LNCaP clone FGC (cell line): ENCODE data around the gene TMEM156.

Experiments
- DNase-seq: peaks from one replicate; pipeline ENCODE4 v3.0.0-alpha.2; 2011; ENCODE audit warnings: low read depth
- H3K4me3 ChIP-seq: 2 replicates; pipeline ENCODE4 v1.5.1; 2011; ENCODE audit warnings: mild to moderate bottlenecking, low read depth, low read length, control low read depth
- TF ChIP-seq, protein P1 (sequence below): IDR thresholded peaks from 2 replicates; pipeline ENCODE4 v1.5.1; 2012; ENCODE audit warnings: mild to moderate bottlenecking; ENCODE audit not compliant: control insufficient read depth, insufficient read depth; ENCODE audit errors: extremely low read depth

Gene TMEM156, protein sequence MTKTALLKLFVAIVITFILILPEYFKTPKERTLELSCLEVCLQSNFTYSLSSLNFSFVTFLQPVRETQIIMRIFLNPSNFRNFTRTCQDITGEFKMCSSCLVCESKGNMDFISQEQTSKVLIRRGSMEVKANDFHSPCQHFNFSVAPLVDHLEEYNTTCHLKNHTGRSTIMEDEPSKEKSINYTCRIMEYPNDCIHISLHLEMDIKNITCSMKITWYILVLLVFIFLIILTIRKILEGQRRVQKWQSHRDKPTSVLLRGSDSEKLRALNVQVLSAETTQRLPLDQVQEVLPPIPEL

DNA sequence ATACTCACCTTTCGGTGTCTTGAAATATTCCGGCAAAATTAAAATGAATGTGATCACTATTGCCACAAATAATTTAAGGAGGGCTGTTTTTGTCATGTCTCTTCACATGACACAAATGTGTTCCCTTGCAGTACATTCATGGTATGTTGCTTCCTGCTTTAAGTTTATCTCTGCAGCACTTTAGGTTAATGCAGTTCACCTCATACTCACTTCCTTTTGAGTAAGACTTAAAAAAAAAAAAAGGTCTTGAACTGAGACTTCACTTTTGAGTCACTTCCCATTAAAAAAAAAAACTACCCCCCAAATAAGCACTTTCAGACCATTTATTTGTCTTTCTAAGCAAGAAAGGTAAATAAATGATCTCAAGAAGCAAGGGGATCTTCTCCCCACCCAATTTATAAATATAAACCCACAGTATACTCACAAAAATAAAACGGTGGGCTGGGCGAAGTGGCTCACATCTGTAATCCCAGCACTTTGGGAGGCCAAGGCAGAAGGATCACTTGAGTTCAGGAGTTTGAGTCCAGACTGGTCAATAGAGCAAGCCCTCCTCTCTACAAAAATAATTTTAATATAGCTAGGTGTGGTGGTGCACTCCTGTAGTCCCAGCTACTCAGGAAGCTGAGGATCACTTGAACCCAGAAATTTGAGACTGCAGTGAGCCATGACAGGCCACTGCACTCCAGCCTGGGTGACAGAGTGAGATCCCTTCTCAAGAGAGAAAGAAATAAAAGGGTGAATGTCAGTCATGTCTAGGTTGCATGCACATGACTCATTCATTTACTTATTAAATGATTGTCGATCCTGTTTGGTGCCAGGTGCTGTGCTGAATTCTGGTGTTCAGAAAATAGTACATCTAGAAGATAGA lies at the start of gene TMEM156:
TMEM156 (minus strand) TSS at position 192 of the 868 bp plus-strand sequence; CDS start at position 96, 96 bp downstream.
- DNase-seq, result no peak
- no peak within 1 kb of the TSS for H3K4me3 ChIP-seq
- TF ChIP-seq, protein P1, sequence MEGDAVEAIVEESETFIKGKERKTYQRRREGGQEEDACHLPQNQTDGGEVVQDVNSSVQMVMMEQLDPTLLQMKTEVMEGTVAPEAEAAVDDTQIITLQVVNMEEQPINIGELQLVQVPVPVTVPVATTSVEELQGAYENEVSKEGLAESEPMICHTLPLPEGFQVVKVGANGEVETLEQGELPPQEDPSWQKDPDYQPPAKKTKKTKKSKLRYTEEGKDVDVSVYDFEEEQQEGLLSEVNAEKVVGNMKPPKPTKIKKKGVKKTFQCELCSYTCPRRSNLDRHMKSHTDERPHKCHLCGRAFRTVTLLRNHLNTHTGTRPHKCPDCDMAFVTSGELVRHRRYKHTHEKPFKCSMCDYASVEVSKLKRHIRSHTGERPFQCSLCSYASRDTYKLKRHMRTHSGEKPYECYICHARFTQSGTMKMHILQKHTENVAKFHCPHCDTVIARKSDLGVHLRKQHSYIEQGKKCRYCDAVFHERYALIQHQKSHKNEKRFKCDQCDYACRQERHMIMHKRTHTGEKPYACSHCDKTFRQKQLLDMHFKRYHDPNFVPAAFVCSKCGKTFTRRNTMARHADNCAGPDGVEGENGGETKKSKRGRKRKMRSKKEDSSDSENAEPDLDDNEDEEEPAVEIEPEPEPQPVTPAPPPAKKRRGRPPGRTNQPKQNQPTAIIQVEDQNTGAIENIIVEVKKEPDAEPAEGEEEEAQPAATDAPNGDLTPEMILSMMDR, result no peak

DNA sequence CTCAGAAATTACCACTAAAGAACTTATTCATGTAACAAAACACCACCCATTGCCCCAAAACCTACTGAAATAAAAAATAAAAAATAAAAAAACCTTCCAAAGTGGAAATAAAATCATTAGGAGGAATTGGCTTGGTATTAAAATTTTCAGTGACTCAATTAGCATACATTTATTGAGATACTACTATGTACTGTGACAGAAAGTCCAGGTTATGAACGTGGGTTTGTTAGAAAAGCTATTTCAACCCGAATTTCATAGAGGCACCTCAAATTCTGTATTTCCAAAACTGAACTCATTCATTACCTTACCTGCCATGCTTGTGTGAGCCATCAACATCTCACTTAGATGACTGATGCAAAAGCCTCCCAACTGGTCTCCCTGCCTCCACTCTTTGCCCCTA lies 46.6 kb upstream of the TMEM156 start:
- DNase-seq, result no peak
- TF ChIP-seq, protein P1, result no peak
- H3K4me3 ChIP-seq, result no peak overlapping the region

DNA sequence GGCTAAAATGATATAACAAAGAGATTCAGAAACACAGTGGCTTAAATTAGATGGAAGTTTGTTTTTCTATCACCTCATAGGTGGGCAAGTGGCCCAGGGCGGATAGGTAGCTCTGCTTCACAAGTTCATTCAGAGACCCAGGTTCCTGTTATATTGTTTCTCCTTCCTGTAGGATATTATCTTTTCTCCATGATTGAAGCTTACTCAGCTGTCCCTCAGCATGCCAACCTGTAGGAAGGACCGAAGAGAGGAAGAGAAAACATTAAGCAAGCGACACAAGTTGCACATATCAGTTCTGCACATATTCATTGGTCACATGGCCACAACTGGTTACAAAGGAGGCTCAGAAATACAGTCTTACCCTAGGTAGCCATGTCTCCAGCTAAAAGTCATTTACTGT lies 36.7 kb upstream of the TMEM156 start:
- no peak overlapping the region for H3K4me3 ChIP-seq
- no peak for DNase-seq
- TF ChIP-seq, protein P1, result no peak

DNA sequence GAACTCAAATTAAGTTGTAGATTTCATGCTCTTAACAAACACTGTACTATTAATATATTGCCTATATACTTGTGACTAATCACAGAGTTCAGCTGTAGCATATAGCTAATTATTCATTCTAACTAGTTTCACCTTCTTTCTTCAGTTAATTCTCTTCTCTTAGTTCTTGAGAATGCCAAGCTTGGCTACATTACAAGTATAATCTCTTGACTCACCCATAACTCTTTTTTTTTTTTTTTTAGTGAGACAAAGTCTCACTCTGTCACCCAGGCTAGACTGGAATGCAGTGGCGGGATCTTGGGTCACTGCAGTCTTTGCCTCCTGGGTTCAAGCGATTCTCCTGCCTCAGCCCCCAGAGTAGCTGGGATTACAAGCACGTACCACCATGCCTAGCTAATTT lies 35.2 kb upstream of the TMEM156 start:
- no peak overlapping the region for H3K4me3 ChIP-seq
- TF ChIP-seq, protein P1, result no peak
- DNase-seq, result no peak

DNA sequence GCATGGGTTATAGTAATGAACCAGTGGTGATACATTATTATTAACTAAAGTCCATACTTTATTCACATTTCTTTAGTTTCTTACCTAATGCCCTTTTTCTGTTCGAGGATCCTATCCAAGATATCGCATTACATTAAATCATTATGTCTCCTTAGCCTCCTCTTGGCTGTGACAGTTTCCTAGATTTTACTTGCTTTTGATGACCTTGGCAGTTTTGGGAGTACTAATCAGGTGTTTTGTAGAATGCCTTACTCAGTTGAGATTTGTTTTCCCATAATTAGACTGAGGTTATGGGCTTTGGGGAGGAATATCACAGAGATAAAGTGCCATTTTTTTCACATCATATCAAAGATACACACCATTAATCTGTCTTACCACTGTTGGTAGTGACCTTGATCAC lies 34.8 kb upstream of the TMEM156 start:
- TF ChIP-seq, protein P1, result no peak
- no peak overlapping the region for H3K4me3 ChIP-seq
- DNase-seq, result no peak

DNA sequence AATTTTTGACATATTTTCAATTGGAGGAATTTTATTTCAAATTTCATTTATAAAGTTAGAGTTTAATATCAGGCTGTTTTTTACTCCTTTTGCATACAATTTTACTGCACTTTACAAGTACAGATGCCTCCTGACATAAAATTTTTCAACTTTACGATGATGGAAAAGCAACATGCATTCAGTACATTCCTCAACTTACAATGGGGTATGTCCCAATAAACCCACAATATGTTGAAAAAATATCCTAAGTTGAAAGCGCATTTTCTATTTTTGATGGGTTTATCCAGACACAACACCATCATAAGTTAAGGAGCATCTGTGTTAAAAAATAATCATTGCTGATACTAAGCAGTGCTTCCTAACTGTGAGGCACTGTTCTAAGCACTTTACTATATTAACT lies 34.2 kb upstream of the TMEM156 start:
- DNase-seq, result no peak
- TF ChIP-seq, protein P1, result no peak
- no peak overlapping the region for H3K4me3 ChIP-seq
